AG08395 (cell line): ENCODE data around the gene TRMU.
A peak's percentile ranks its signal among the peaks of the same experiment; 100 is the strongest.

Experiments
- DNase-seq: peaks from one replicate; pipeline ENCODE4 v3.0.0; 2012; ENCODE audit warnings: mixed read lengths, low spot score

TRMU gene

GRCh38 chr22:46369716-46370583 is 34.4 kb downstream of the TRMU start:
- no peak for DNase-seq

GRCh38 chr22:46370584-46371291 is 35.2 kb downstream of the TRMU start:
- no peak for DNase-seq

- DNase-seq, result no peak
Measured at GRCh38 chr22:46371623-46372226, 36.2 kb downstream of the TRMU start.

- no peak for DNase-seq
Measured at GRCh38 chr22:46372686-46373085, 37.2 kb downstream of the TRMU start.

GRCh38 chr22:46373159-46373558 is 37.6 kb downstream of the TRMU start:
- DNase-seq, result no peak

GRCh38 chr22:46373921-46374662 is 38.6 kb downstream of the TRMU start:
- DNase-seq, result no peak

GRCh38 chr22:46374663-46375474 is 39.4 kb downstream of the TRMU start:
- DNase-seq, result no peak

DNA sequence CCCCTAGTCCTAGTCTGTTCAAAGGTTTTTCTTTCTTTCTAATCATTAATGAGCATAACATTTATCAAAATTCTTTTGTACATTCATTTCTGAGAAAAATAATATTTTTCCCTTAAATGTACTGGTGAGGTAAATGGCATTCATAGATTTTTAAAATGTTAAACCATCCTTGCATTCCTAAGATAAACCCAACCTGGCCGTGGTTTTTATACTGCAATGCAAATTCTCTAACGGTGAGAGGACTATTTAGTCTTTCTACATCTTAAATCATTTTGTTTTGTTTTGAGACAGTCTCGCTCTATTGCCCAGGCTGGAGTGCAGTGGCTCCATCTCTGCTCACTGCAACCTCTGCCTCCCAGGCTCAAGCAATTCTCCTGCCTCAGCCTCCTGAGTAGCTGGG is 40.6 kb downstream of the TRMU start:
- DNase-seq, result no peak

GRCh38 chr22:46376908-46377524 is 41.5 kb downstream of the TRMU start:
- DNase-seq, result no peak

DNA sequence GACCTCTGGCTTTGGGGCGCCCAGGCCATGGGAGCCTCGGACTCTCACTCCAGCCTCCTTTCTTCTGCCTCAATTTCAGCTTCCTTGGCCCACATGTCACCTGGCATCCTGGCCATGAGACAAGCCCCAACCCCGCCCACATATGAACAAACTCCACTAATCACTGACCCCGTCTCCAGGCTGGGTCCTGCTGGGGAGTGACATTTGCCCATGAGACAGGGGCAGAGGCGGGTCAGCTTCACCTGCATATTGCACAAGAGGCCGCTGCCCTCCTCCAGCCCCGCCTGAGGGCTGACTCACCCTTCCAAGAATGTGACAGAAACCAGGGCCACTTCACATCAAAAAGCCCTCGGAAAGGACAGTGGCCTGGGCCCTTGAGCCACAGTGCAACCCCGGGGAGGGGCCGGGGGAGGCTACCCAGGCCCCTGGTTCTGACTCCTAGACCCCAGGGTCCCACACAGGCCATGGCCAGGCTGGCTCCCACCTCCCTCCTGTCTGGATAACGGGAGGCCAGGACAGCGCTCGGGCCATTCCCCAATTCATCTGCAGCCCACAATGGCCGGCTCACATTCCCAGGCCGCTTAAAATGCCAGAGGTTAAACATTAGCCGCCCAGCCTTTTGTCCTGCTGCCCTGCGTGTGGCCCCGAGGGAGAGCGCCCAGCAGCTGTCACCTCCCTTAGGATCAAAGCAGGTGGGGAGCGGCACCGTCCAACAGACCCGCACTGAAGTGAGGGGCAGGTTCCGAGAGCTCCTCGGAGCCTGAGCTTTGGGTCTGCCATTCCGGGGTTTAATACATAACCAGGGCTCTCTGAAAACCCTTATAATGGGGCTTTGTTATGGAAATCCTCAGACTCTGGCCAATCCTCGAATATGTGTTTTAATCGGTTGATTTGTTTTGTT is 42.3 kb downstream of the TRMU start:
- peak; percentile 42 for DNase-seq

DNA sequence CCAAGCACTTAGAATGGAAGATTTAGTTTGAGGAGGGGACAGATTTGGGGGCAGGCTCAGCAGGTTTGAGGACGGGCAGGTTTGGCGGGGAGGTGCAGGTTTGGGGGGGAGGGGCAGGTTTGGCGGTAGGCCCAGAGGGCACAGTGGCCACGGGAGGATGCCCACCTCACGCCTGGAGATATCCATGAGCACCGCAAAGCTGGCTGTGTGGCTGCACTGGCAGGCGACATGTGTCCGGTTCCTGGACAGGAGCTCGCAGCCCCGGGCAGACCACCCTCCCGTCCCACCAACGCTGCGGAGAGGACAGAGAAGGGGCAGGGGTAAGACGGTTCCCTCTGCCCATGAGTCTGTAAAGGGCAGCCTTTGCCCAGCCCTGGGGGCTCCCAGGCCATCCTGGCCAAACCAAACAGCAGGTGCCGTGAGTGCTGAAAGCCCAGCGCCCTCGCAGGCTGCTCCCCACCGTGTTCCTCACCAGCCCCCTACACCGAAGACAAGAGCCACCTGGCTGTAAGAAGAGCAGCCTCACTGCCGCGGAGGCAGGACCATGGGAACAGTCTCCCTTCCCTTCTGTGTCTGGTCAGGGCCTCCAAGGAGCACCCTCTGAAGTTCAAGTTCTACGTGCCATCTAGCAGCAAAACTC is 43.0 kb downstream of the TRMU start:
- DNase-seq, result no peak

DNA sequence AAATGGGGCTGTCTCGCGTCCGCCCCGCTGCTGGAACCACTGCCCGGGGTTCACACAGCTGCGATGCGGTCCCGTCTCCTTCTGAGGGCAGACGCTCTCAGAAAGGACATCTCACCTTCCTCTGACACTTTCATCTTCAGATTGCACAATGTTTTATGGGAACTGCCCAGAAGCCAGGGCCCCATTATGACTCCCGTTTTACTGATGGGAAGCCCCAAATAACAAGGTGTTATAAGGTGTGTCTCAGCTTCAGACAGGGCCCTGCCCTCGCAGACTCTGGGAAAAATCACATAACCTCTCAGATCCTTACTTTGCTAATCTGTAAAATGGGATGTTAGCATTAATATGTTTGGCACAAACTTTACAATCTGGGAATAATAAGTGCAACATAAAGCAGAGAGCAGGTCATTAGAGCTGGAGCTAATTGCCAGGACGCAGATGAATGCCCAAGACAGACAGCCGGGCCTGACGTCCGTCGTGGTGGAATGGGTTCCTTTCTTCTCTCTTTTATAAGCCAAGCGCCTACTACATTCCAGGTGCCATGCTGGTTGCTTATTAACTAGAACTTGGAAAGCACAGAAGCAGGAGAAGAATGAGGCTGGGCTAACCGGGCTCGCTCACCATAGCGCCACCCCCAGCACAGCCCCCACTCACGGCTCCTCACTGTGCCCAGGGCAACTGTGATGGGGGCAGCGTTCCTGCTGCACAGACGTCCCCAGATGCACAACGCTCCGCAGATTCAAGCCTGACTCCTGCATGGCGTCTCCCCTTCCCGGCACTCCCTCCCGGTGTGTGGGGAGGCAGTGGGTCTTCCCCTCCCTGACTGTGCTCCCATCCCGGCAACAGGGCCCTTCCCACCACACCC is 43.8 kb downstream of the TRMU start:
- no peak for DNase-seq

GRCh38 chr22:46380069-46380468 is 44.6 kb downstream of the TRMU start:
- no peak for DNase-seq

GRCh38 chr22:46380581-46380980 is 45.1 kb downstream of the TRMU start:
- DNase-seq, result no peak

GRCh38 chr22:46381142-46381541 is 45.6 kb downstream of the TRMU start:
- no peak for DNase-seq

GRCh38 chr22:46381731-46382130 is 46.2 kb downstream of the TRMU start:
- no peak for DNase-seq

DNA sequence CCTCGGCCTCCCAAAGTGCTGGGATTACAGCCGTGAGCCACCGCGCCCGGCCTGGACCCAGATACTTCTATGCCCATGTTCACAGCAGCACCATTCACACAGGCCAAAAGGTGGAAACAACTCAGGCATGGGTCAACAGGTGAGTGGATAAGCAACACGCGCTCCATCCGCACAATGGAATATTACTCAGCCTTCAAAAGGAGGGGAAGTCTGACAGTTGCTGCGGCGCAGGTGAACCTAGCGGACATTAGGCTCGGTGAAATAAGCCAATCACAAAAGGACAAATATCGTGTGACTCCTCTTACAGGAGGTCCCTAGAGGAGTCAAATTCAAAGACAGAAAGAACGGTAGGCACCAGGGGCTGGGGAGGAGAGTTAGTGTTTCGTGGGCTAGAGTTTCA is 47.0 kb downstream of the TRMU start:
- no peak for DNase-seq

DNA sequence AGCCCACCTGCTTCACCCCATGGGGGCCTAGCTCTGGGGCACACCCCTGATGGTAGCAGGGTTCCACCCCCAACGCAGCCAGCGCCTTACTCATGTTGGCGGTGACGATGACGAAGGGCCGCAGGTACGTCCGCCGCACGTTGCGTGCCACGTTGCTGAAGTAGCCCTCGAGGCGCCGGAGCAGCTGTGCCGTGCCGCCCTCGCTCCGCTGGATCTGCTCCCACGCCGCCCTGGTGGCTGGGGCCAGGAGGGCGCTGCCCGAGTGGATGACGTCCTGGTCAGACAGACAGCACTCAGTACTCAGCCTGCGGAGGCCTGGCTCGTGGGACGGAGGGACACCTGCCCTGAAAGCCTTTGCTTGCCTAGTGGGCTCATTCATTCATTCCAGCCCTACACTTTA is 50.8 kb downstream of the TRMU start:
- DNase-seq, result no peak
